Esophagus muscularis mucosa (tissue), 3 donors: ENCODE results near the gene PLXNB1.

ENCODE experiments used
- POLR2A ChIP-seq: fragments of 450-650 bp; IDR thresholded peaks from one replicate; pipeline ENCODE4 v1.6.1; 2017; ENCODE audit warnings: antibody characterized with exemption, moderate library complexity, mild to moderate bottlenecking, low read depth
- TF ChIP-seq, protein P1 (sequence below), 3 experiments: fragments of 200-600 bp in 2 of 3; fragments of 450-650 bp in 1 of 3; sonication (generic) in 2 of 3; IDR thresholded peaks; one replicate each; pipeline ENCODE4 v1.5.1; 2017 to 2019; ENCODE audit warnings: antibody characterized with exemption in 3 of 3, mild to moderate bottlenecking in 2 of 3, moderate library complexity in 1 of 3

DNA sequence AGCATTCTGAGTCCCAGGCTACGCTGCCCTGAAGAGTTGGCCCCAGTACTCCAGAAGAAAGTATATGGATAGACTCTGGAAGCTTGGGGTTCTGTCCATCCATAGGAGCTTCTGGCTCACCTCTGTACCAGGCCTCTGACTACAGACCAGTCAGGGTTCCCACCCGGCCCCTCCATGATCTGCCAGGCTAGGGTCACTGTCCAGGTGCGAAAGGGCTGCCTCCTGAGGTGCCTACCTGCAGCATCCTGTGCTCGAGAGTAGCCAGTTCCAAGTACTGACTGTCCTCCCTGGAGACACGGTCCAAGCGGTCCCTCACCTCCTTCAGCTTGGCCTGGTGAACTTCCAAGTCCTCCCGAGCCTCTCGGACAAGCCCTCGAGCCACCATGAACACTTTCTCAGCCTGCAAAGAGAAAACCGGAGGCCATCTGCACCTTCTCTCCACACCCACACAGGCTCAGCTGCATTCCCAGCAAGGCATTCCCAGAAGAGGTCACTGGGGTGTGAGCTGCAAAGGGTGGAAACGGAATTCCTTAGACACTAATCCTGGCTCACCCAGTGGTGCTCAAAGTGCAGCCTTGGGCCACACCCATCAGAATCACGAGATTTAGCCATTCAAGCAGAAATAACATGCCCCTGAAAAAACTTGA is 3.7 kb upstream of the PLXNB1 start:
- TF ChIP-seq, protein P1, sequence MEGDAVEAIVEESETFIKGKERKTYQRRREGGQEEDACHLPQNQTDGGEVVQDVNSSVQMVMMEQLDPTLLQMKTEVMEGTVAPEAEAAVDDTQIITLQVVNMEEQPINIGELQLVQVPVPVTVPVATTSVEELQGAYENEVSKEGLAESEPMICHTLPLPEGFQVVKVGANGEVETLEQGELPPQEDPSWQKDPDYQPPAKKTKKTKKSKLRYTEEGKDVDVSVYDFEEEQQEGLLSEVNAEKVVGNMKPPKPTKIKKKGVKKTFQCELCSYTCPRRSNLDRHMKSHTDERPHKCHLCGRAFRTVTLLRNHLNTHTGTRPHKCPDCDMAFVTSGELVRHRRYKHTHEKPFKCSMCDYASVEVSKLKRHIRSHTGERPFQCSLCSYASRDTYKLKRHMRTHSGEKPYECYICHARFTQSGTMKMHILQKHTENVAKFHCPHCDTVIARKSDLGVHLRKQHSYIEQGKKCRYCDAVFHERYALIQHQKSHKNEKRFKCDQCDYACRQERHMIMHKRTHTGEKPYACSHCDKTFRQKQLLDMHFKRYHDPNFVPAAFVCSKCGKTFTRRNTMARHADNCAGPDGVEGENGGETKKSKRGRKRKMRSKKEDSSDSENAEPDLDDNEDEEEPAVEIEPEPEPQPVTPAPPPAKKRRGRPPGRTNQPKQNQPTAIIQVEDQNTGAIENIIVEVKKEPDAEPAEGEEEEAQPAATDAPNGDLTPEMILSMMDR (IDR thresholded peaks at IDR 0.05), result no peak
- TF ChIP-seq POLR2A, result no peak
